B cell (primary cell): Measurements from ENCODE around the gene CD109.

Experiments used
- CTCF ChIP-seq: fragments of 200-600 bp; IDR thresholded peaks from one replicate; pipeline ENCODE4 v1.8.0; 2022; ENCODE audit warnings: antibody characterized with exemption, mild to moderate bottlenecking
- EZH2 ChIP-seq: IDR thresholded peaks from 2 replicates; pipeline ENCODE4 v1.6.1; 2012; ENCODE audit warnings: borderline replicate concordance, low read depth, mild to moderate bottlenecking, moderate library complexity, low read length; ENCODE audit not compliant: insufficient read depth, poor library complexity, severe bottlenecking

GRCh38 chr6:73702444-73702843 lies 6.4 kb downstream of the CD109 start:
- TF ChIP-seq CTCF: no peak
- no peak for TF ChIP-seq EZH2
